ENCODE results near the gene VPS9D1. TPM values are rescaled to one million over a fixed set of nuclear protein-coding genes. Genes with fewer than 3 reads are reported as not detected.
A peak's percentile ranks its signal among the peaks of the same experiment; 100 is the strongest.

Gene VPS9D1
- total and polyA plus RNA-seq, 2 experiments from 2014 or later = 2.1 to 2.2 TPM

DNA sequence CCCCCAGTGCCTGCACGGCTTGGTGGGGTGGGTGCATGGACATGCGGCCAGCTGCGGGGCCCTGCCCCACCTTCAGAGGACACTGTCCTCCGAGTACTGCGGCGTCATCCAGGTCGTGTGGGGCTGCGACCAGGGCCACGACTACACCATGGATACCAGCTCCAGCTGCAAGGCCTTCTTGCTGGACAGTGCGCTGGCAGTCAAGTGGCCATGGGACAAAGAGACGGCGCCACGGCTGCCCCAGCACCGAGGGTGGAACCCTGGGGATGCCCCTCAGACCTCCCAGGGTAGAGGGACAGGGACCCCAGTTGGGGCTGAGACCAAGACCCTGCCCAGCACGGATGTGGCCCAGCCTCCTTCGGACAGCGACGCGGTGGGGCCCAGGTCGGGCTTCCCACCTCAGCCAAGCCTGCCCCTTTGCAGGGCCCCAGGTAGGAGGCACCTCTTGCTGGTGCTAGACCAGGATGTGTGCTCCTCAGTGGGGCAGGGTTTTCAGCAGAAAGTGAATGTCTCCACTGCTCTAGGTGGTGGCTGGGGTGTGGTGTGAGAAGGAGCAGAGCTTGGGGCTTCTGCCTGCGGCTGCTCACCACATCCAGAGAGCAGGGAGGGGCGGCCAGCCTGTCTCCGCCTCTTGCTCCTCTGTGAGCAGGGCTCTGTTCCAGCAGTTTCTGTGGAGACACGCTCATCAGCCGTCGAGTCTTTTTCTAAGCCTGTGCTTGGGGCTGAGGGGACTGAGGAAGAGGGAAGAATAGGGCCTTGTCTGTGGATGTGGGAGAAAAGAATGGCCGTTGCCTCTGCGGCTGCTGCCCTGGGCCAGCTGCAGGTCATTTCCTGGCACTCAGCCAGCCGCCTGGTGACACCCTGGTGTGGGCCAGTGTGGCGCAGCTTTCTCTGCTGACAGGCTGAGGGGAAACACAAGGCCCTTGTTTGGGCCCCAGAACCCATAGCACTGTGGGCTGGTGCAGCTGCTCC, 2.9 kb upstream of the VPS9D1 start:
- Histone ChIP-seq H3K27ac (ENCODE audit: low read depth) (no peak overlapping the region), H4K20me1 (replicated peaks; ENCODE audit: insufficient read depth) (peaks cover 15% of the 10 kb centered on the region; the same call in 1 of the 2 replicates), H3K4me3 (no peak overlapping the region)

DNA sequence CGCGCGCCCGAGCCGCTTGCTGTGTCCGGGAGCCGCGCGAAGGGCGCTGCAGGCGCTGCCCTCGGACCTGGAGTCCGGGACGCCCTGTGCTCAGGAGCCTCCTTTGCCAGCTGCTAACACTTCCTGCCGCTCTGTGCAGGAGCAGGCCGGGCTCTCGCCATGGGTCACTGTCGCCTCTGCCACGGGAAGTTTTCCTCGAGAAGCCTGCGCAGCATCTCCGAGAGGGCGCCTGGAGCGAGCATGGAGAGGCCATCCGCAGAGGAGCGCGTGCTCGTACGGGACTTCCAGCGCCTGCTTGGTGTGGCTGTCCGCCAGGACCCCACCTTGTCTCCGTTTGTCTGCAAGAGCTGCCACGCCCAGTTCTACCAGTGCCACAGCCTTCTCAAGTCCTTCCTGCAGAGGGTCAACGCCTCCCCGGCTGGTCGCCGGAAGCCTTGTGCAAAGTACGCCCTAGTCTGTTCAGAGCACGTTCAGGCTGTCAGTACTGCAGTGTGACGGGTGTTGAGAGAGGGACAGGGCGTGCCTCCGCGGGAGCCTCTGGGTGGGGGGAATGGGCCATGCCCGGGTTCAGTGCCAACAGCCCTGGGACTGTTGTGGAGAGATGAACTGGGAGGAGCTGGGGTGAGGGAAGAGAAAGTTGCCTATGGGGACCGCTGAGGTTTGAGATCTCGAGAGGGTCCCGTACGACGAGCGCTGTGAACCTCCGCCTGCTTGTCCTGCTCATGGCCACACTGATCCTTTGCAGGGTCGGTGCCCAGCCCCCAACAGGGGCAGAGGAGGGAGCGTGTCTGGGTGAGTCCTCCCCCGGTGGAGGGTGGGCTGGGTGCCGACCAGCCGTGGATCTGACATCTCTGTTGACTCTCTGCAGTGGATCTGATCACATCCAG, 1.9 kb upstream of the VPS9D1 start:
- Histone ChIP-seq H3K4me2 (peak overlapping the region; percentile 93), H3K36me3 (ENCODE audit: insufficient read depth) (0 out of 2 replicates have a peak, but pooled peaks cover 4% of the 10 kb centered on the region), H4K20me1 (replicated peaks; ENCODE audit: insufficient read depth) (peaks cover 14% of the 10 kb centered on the region; the same call in 1 of the 2 replicates), H3K9me2 (ENCODE audit: insufficient read depth) (no peaks in the 10 kb centered on the region), H2AFZ (peak overlapping the region; percentile 72; the same call in 1 of the 2 replicates), H3K27ac (ENCODE audit: low read depth) (no peak overlapping the region), H3K79me2 (replicated peaks; ENCODE audit: insufficient read depth) (no peaks in the 10 kb centered on the region), H3K27me3 (ENCODE audit: insufficient read depth) (peaks cover 60% of the 10 kb centered on the region), H3F3A (replicated peaks; ENCODE audit: low read depth) (peaks cover 35% of the 10 kb centered on the region), H3K4me3 (peak overlapping the region; percentile 77), H3K4me1 (ENCODE audit: insufficient read depth) (peaks cover 13% of the 10 kb centered on the region)
- H3K36me3 Mint-ChIP-seq (ENCODE audit: low read depth) = peaks cover 24% of the 10 kb centered on the region
- H3K27me3 Mint-ChIP-seq (ENCODE audit: insufficient read depth, low read depth, poor library complexity) = peaks cover 44% of the 10 kb centered on the region
- no peak overlapping the region for H3K27ac Mint-ChIP-seq
- peak overlapping the region; percentile 69 for H3K4me3 Mint-ChIP-seq
- H3K4me1 Mint-ChIP-seq = peaks cover 16% of the 10 kb centered on the region
- ATAC-seq (peak; percentile 5), DNase-seq (ENCODE audit: low spot score) (peak; percentile 60)
- no peaks in the 10 kb centered on the region; the same call in 2 of the 3 replicates for H3K9me3 Mint-ChIP-seq
- TF ChIP-seq EZH2phosphoT487 (IDR thresholded peaks at IDR 0.05; ENCODE audit: unreplicated experiment) = no peak
- TF ChIP-seq, protein P1, sequence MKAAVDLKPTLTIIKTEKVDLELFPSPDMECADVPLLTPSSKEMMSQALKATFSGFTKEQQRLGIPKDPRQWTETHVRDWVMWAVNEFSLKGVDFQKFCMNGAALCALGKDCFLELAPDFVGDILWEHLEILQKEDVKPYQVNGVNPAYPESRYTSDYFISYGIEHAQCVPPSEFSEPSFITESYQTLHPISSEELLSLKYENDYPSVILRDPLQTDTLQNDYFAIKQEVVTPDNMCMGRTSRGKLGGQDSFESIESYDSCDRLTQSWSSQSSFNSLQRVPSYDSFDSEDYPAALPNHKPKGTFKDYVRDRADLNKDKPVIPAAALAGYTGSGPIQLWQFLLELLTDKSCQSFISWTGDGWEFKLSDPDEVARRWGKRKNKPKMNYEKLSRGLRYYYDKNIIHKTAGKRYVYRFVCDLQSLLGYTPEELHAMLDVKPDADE (IDR thresholded peaks at IDR 0.05) = 0 out of 2 replicates have a peak, but pooled peaks have one; percentile 1
- TF ChIP-seq, protein P2, sequence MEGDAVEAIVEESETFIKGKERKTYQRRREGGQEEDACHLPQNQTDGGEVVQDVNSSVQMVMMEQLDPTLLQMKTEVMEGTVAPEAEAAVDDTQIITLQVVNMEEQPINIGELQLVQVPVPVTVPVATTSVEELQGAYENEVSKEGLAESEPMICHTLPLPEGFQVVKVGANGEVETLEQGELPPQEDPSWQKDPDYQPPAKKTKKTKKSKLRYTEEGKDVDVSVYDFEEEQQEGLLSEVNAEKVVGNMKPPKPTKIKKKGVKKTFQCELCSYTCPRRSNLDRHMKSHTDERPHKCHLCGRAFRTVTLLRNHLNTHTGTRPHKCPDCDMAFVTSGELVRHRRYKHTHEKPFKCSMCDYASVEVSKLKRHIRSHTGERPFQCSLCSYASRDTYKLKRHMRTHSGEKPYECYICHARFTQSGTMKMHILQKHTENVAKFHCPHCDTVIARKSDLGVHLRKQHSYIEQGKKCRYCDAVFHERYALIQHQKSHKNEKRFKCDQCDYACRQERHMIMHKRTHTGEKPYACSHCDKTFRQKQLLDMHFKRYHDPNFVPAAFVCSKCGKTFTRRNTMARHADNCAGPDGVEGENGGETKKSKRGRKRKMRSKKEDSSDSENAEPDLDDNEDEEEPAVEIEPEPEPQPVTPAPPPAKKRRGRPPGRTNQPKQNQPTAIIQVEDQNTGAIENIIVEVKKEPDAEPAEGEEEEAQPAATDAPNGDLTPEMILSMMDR (conservative IDR thresholded peaks at IDR 0.05; ENCODE audit: low read depth in 2 of 2) = no peak
- no peak for TF ChIP-seq NANOG (IDR thresholded peaks at IDR 0.05; ENCODE audit: borderline replicate concordance)

More for the DNA sequence above, 2.9 kb upstream of the VPS9D1 start:
- Mint-ChIP-seq H3K4me3 (peak overlapping the region; percentile 69; the same call in 2 of the 3 replicates), H3K4me1 (peaks cover 16% of the 10 kb centered on the region; the same call in 2 of the 3 replicates), H3K36me3 (ENCODE audit: low read depth) (peaks cover 16% of the 10 kb centered on the region), H3K27ac (no peak overlapping the region), H3K9me3 (no peaks in the 10 kb centered on the region; the same call in 2 of the 3 replicates), H3K27me3 (ENCODE audit: insufficient read depth, low read depth, poor library complexity) (peaks cover 36% of the 10 kb centered on the region)
- Histone ChIP-seq H3K79me2 (replicated peaks; ENCODE audit: insufficient read depth) (no peaks in the 10 kb centered on the region), H3K9me2 (ENCODE audit: insufficient read depth) (no peaks in the 10 kb centered on the region), H3K4me1 (ENCODE audit: insufficient read depth) (peaks cover 13% of the 10 kb centered on the region), H3K4me2 (no peak overlapping the region; the same call in 1 of the 2 replicates), H3F3A (replicated peaks; ENCODE audit: low read depth) (peaks cover 28% of the 10 kb centered on the region), H3K36me3 (ENCODE audit: insufficient read depth) (0 out of 2 replicates have a peak, but pooled peaks cover 4% of the 10 kb centered on the region), H2AFZ (no peak overlapping the region), H3K27me3 (ENCODE audit: insufficient read depth) (peaks cover 52% of the 10 kb centered on the region)
- TF ChIP-seq ZNF331 (CRISPR knock-in tag; IDR thresholded peaks at IDR 0.05; ENCODE audit: low read depth) (no peak), ZNF114 (CRISPR knock-in tag; IDR thresholded peaks at IDR 0.05) (no peak), POLR2AphosphoS5 (IDR thresholded peaks at IDR 0.05; ENCODE audit: low read depth) (no peak)
- TF ChIP-seq, protein P3, sequence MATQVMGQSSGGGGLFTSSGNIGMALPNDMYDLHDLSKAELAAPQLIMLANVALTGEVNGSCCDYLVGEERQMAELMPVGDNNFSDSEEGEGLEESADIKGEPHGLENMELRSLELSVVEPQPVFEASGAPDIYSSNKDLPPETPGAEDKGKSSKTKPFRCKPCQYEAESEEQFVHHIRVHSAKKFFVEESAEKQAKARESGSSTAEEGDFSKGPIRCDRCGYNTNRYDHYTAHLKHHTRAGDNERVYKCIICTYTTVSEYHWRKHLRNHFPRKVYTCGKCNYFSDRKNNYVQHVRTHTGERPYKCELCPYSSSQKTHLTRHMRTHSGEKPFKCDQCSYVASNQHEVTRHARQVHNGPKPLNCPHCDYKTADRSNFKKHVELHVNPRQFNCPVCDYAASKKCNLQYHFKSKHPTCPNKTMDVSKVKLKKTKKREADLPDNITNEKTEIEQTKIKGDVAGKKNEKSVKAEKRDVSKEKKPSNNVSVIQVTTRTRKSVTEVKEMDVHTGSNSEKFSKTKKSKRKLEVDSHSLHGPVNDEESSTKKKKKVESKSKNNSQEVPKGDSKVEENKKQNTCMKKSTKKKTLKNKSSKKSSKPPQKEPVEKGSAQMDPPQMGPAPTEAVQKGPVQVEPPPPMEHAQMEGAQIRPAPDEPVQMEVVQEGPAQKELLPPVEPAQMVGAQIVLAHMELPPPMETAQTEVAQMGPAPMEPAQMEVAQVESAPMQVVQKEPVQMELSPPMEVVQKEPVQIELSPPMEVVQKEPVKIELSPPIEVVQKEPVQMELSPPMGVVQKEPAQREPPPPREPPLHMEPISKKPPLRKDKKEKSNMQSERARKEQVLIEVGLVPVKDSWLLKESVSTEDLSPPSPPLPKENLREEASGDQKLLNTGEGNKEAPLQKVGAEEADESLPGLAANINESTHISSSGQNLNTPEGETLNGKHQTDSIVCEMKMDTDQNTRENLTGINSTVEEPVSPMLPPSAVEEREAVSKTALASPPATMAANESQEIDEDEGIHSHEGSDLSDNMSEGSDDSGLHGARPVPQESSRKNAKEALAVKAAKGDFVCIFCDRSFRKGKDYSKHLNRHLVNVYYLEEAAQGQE (IDR thresholded peaks at IDR 0.05; ENCODE audit: unreplicated experiment) = no peak
- no peak for DNase-seq (ENCODE audit: low spot score)
- ATAC-seq = no peak

Data from GM23338 (cell line).